HepG2 (cell line): ENCODE measurements around the gene DLG1. TPM values are rescaled to one million over a fixed set of nuclear protein-coding genes. Genes with fewer than 3 reads are reported as not detected.

Experiments
- ATAC-seq: fragments of 200-7000 bp; cut with Tn5 transposase; 3 replicates; pipeline ENCODE4 v1.9.1; 2020; ENCODE audit warnings: mild to moderate bottlenecking, moderate library complexity
- BruUV-seq: library from RNA; stranded (reverse); fragments of 400-500 nt; replicated peaks from 2 replicates; lab custom pipeline; 2021; lab: Mats Ljungman, UMichigan
- CTCF ChIA-PET: fragments of 300-600 bp; formaldehyde crosslinking; extraction: SDS; loops from one replicate; lab custom pipeline; 2021; ENCODE audit warnings: low total read pairs, inconsistent platforms, low intra/inter-chr PET ratio; lab: Yijun Ruan, JAX
- POLR2A ChIA-PET: fragments of 350-600 bp; sonication (Branson Sonifier 250); formaldehyde crosslinking; loops from one replicate; lab custom pipeline; 2020; ENCODE audit warnings: antibody characterized with exemption, inconsistent platforms; lab: Yijun Ruan, JAX
- DNase-seq: peaks from one replicate; pipeline ENCODE4 v3.0.0-alpha.2; 2015; ENCODE audit warnings: low spot score
- FAIRE-seq: peaks from 3 replicates; lab custom pipeline; 2011; peaks lifted over from hg19 to GRCh38; lab: Jason Lieb, UNC
- H2AFZ ChIP-seq: one replicate; pipeline ENCODE4 v1.6.1; 2011; ENCODE audit warnings: low read length, inconsistent platforms
- H3K27ac ChIP-seq: fragments of 300-600 bp; 3 replicates; pipeline ENCODE4 v1.8.0; 2011; ENCODE audit warnings: mixed run types, mild to moderate bottlenecking, mixed read lengths, low read length, inconsistent platforms; ENCODE audit not compliant: insufficient read depth; ENCODE audit errors: extremely low read length
- H3K27me3 ChIP-seq, 2 experiments: fragments of 200-600 bp in 1 of 2; 2 replicates in 1 of 2; 3 replicates in 1 of 2; pipeline versions ENCODE4 v1.6.0 to v1.8.0; 2011; ENCODE audit warnings: low read length in 2 of 2, mild to moderate bottlenecking in 2 of 2, moderate library complexity in 2 of 2, inconsistent platforms in 1 of 2; ENCODE audit not compliant: insufficient read depth in 2 of 2, control insufficient read depth in 1 of 2
- H3K36me3 ChIP-seq, 2 experiments: fragments of 200-600 bp in 1 of 2; replicated peaks in 1 of 2; 2 replicates in 1 of 2; 3 replicates in 1 of 2; pipeline versions ENCODE4 v1.5.1 to v1.8.0; 2011; ENCODE audit warnings: low read length in 2 of 2, inconsistent platforms in 1 of 2; ENCODE audit not compliant: insufficient read depth in 2 of 2, control insufficient read depth in 1 of 2
- H3K4me1 ChIP-seq: 2 replicates; pipeline ENCODE4 v1.5.1; 2012; ENCODE audit warnings: low read length, inconsistent platforms; ENCODE audit not compliant: insufficient read depth
- H3K4me2 ChIP-seq: 2 replicates; pipeline ENCODE4 v1.6.0; 2011; ENCODE audit warnings: low read depth, low read length, inconsistent platforms
- H3K4me3 ChIP-seq, 3 experiments: fragments of 200-600 bp in 1 of 3; sonication (generic), shearing (Covaris generic) in 1 of 3; replicated peaks in 1 of 3; 2 replicates each; pipeline ENCODE4 v1.5.1; 2011 to 2016; ENCODE audit warnings: low read length in 3 of 3, inconsistent platforms in 2 of 3, low read depth in 2 of 3, mild to moderate bottlenecking in 2 of 3, control low read depth in 1 of 3, mixed read lengths in 1 of 3; ENCODE audit not compliant: insufficient read depth in 1 of 3
- H3K79me2 ChIP-seq: one replicate; pipeline ENCODE4 v1.6.1; 2011; ENCODE audit warnings: low read length, inconsistent platforms; ENCODE audit not compliant: insufficient read depth
- H3K9ac ChIP-seq: 2 replicates; pipeline ENCODE4 v1.6.0; 2011; ENCODE audit warnings: mild to moderate bottlenecking, low read depth, low read length, inconsistent platforms; ENCODE audit not compliant: insufficient read depth
- H3K9me3 ChIP-seq: 2 replicates; pipeline ENCODE4 v1.5.1; 2012; ENCODE audit warnings: mild to moderate bottlenecking, low read length
- H4K20me1 ChIP-seq: 2 replicates; pipeline ENCODE4 v1.6.0; 2011; ENCODE audit warnings: inconsistent platforms, mild to moderate bottlenecking, low read length, moderate library complexity; ENCODE audit not compliant: insufficient read depth
- ATAD3A ChIP-seq: sonication (generic); formaldehyde crosslinking; IDR thresholded peaks from 2 replicates; pipeline ENCODE4 v1.4.0; 2020; ENCODE audit warnings: missing genetic modification reagents
- CHD2 ChIP-seq: IDR thresholded peaks from 2 replicates; pipeline ENCODE4 v1.6.1; 2011; ENCODE audit warnings: low read depth, low read length, improper control_type of control experiment
- HOXA9 ChIP-seq: sonication (generic); formaldehyde crosslinking; IDR thresholded peaks from 2 replicates; pipeline ENCODE4 v1.8.1; 2022; ENCODE audit warnings: missing genetic modification reagents, mild to moderate bottlenecking, moderate library complexity, borderline replicate concordance
- IRF2 ChIP-seq: IDR thresholded peaks from 2 replicates; pipeline ENCODE4 v1.6.1; 2018; ENCODE audit warnings: missing genetic modification reagents, missing compliant biosample characterization
- MEIS2 ChIP-seq: sonication (generic); formaldehyde crosslinking; IDR thresholded peaks from 2 replicates; pipeline ENCODE4 v1.9.0; 2021; ENCODE audit warnings: mild to moderate bottlenecking, missing genetic modification reagents
- MTA1 ChIP-seq: sonication (generic); formaldehyde crosslinking; IDR thresholded peaks from 2 replicates; pipeline ENCODE4 v1.4.0; 2020; ENCODE audit warnings: missing genetic modification reagents, mild to moderate bottlenecking, borderline replicate concordance
- MZF1 ChIP-seq: sonication (generic); formaldehyde crosslinking; IDR thresholded peaks from 2 replicates; pipeline ENCODE4 v1.8.1; 2023; ENCODE audit warnings: mild to moderate bottlenecking, missing genetic modification reagents, borderline replicate concordance
- NCOA5 ChIP-seq: sonication (generic); formaldehyde crosslinking; IDR thresholded peaks from 2 replicates; pipeline ENCODE4 v1.4.0; 2020; ENCODE audit warnings: missing genetic modification reagents
- PHF20 ChIP-seq: sonication (generic); formaldehyde crosslinking; IDR thresholded peaks from 2 replicates; pipeline ENCODE4 v1.5.0; 2020; ENCODE audit warnings: mild to moderate bottlenecking, missing genetic modification reagents
- SRF ChIP-seq: IDR thresholded peaks from 2 replicates; pipeline ENCODE4 v1.6.1; 2011; ENCODE audit warnings: mild to moderate bottlenecking, low read depth, low read length, moderate library complexity
- TRIM24 ChIP-seq: sonication (generic); formaldehyde crosslinking; IDR thresholded peaks from 2 replicates; pipeline ENCODE4 v1.8.0; 2022; ENCODE audit warnings: mild to moderate bottlenecking, missing genetic modification reagents
- ZBTB8A ChIP-seq: sonication (generic); formaldehyde crosslinking; IDR thresholded peaks from 2 replicates; pipeline ENCODE4 v1.4.0; 2020; ENCODE audit warnings: mild to moderate bottlenecking, low read depth, missing genetic modification reagents, borderline replicate concordance
- ZNF446 ChIP-seq: sonication (generic); formaldehyde crosslinking; IDR thresholded peaks from 2 replicates; pipeline ENCODE4 v1.5.0; 2020; ENCODE audit warnings: mild to moderate bottlenecking, missing genetic modification reagents
- ZNF619 ChIP-seq: sonication (generic); formaldehyde crosslinking; IDR thresholded peaks from 2 replicates; pipeline ENCODE4 v1.4.0; 2020; ENCODE audit warnings: mild to moderate bottlenecking, missing genetic modification reagents
- ZSCAN5A ChIP-seq: sonication (generic); formaldehyde crosslinking; IDR thresholded peaks from 2 replicates; pipeline ENCODE4 v1.8.0; 2022; ENCODE audit warnings: mild to moderate bottlenecking, missing genetic modification reagents, borderline replicate concordance
- WGBS: methylation state at CpG from one replicate; pipeline ENCODE4 v1.1.6; 2017; ENCODE audit warnings: low lambda C conversion rate; 5-methylcytosine and 5-hydroxymethylcytosine counted together
- in situ Hi-C: cut with HindIII; loops from 2 replicates; pipeline ENCODE4 v1.10.0; 2017; ENCODE audit warnings: low pct_unique_long_range_greater_than_20kb; ENCODE audit not compliant: extremely low pct_ligation_motif_present
- intact Hi-C: fragments of 100-400 bp; cut with micrococcal nuclease; formaldehyde crosslinking; loops from one replicate; pipeline ENCODE4 v1.10.0; 2022; ENCODE audit not compliant: unreplicated experiment
- polyA plus RNA-seq, 8 experiments: library from polyadenylated mRNA; depleted of rRNA in 3 of 8; stranded (reverse) in 7 of 8; unstranded in 1 of 8; fragments of >200 nt; fragmentation: Illumina TruSeq in 4 of 8; extraction: Trizol in 4 of 8; gene quantifications; 2 replicates each; pipeline versions ENCODE4 v1.2.1 to v1.2.3, GENCODE V29; 2011 to 2016; ENCODE audit warnings: low read depth in 4 of 8, missing spikeins in 1 of 8, mixed read lengths in 1 of 8; ENCODE audit not compliant: insufficient read depth in 1 of 8
- total RNA-seq, 5 experiments: library from RNA; depleted of rRNA; stranded (reverse); fragments of >200 nt; fragmentation: Illumina TruSeq; extraction: Trizol; gene quantifications; 2 replicates each; pipeline ENCODE4 v1.2.3, GENCODE V29; 2016; ENCODE audit warnings: low read depth in 1 of 5

Gene DLG1
- total and polyA plus RNA-seq, 2 of the 13 experiments (the other 11 are each of a cell fraction or from before 2014, with no cell fraction given): 30.5 to 104 TPM

- ATAC-seq: no peak
- ChIA-PET POLR2A (no interaction called here), CTCF (no interaction called here)
- no peaks in the 10 kb centered on the region for H4K20me1 ChIP-seq
- H3K4me1 ChIP-seq: peaks cover 12% of the 10 kb centered on the region
- no peaks in the 10 kb centered on the region for H3K79me2 ChIP-seq
- intact Hi-C loops: no loop called here
- no peak for DNase-seq
- no peak overlapping the region for H3K4me3 ChIP-seq
- FAIRE-seq: no peak
- H2AFZ ChIP-seq: no peak overlapping the region
- H3K27me3 ChIP-seq: no peaks in the 10 kb centered on the region
- no TSS peak for BruUV-seq
- H3K9ac ChIP-seq: no peak overlapping the region
- H3K4me2 ChIP-seq: no peak overlapping the region
- H3K9me3 ChIP-seq: no peaks in the 10 kb centered on the region
- TF ChIP-seq ZNF446 (CRISPR knock-in tag) (no peak), IRF2 (CRISPR knock-in tag) (no peak), MEIS2 (CRISPR knock-in tag) (no peak), MTA1 (CRISPR knock-in tag) (no peak), CHD2 (no peak), PHF20 (CRISPR knock-in tag) (no peak), MZF1 (CRISPR knock-in tag) (no peak), ATAD3A (CRISPR knock-in tag) (no peak), HOXA9 (CRISPR knock-in tag) (no peak), ZSCAN5A (no peak), NCOA5 (no peak), ZBTB8A (CRISPR knock-in tag) (no peak), SRF (no peak), TRIM24 (no peak), ZNF619 (CRISPR knock-in tag) (no peak)
- 87% methylated on average over 1 of the region's 1 CpG for WGBS
- no peak overlapping the region for H3K27ac ChIP-seq
- H3K36me3 ChIP-seq: no peaks in the 10 kb centered on the region
- in situ Hi-C loops: no loop called here
Measured at GRCh38 chr3:197320582-197320981, 22.2 kb upstream of the DLG1 start.
